Uterus (tissue), 4 donors: ENCODE results near the gene PTPRN2. TPM values are rescaled to one million over a fixed set of nuclear protein-coding genes. Genes with fewer than 3 reads are reported as not detected.

Experiments
- DNase-seq, 2 donors: peaks; one replicate each; pipeline ENCODE4 v3.0.0-alpha.2; 2019 to 2020
- H3K27ac ChIP-seq, 2 donors: fragments of 200-600 bp; sonication (generic); 1 replicate in 1 of 2; 2 replicates in 1 of 2; pipeline ENCODE4 v1.5.1; 2016 to 2018
- H3K27me3 ChIP-seq, 2 donors: fragments of 200-600 bp; sonication (generic); one replicate each; pipeline ENCODE4 v1.5.1; 2018 to 2019; ENCODE audit warnings: control low read depth in 1 of 2
- H3K36me3 ChIP-seq, 2 donors: fragments of 200-600 bp; sonication (generic); one replicate each; pipeline ENCODE4 v1.5.1; 2019; ENCODE audit warnings: control low read depth in 1 of 2
- H3K4me1 ChIP-seq, 2 donors: fragments of 200-600 bp; sonication (generic); one replicate each; pipeline ENCODE4 v1.5.1; 2018 to 2019; ENCODE audit warnings: control low read depth in 1 of 2
- H3K4me3 ChIP-seq, 2 donors: fragments of 200-600 bp; sonication (generic); 1 replicate in 1 of 2; 2 replicates in 1 of 2; pipeline ENCODE4 v1.5.1; 2018 to 2019; ENCODE audit warnings: mild to moderate bottlenecking in 1 of 2
- H3K9me3 ChIP-seq, 2 donors: fragments of 200-600 bp; sonication (generic); one replicate each; pipeline ENCODE4 v1.5.1; 2019; ENCODE audit warnings: control low read depth in 1 of 2
- POLR2A ChIP-seq, 2 donors: fragments of 450-650 bp; IDR thresholded peaks; one replicate each; pipeline ENCODE4 v1.6.1; 2016; ENCODE audit warnings: antibody characterized with exemption in 2 of 2, mild to moderate bottlenecking in 1 of 2, moderate library complexity in 1 of 2
- intact Hi-C: fragments of 100-400 bp; cut with DNase I; formaldehyde crosslinking; loops from one replicate; pipeline ENCODE4 v1.15.1; 2023; ENCODE audit warnings: low total_unique reads
- total RNA-seq, 4 donors: library from RNA; depleted of rRNA in 3 of 4; stranded (reverse); fragments of >200 nt in 3 of 4; gene quantifications; one replicate each; pipeline versions ENCODE4 v1.1.0 to v1.2.4, GENCODE V29; 2014 to 2023
- TF ChIP-seq, protein P1 (sequence below), 4 experiments: fragments of 200-600 bp in 2 of 4; fragments of 450-650 bp in 2 of 4; sonication (generic) in 2 of 4; IDR thresholded peaks; one replicate each; pipeline ENCODE4 v1.5.1; 2016 to 2019; ENCODE audit warnings: antibody characterized with exemption in 4 of 4, mild to moderate bottlenecking in 2 of 4, moderate library complexity in 1 of 4
- donor health status: DM: yes; HTN: yes; CAD: no.

The PTPRN2 gene
- total RNA-seq, 4 donors from 2014 or later = 1.2 to 5.2 (median 2.3) TPM

DNA sequence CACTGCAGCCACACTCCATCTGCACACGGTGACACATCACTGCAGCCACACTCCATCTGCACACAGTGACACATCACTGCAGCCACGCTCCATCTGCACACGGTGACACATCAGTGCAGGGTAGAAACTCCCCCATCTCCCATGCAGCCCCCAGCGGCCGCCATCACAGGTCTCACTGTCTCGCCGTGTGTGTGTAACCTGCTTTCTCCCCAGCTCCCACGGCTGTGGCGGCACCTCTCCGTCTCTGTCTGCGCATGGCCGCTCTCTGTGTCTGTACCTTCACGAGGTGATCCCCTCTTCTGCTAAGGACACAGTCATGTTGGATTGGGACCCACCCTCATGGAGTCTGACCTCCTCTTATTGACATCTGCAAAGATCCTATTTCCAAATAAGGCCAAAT, 527.4 kb downstream of the PTPRN2 start:
- Histone ChIP-seq H3K27me3 (no peaks in the 10 kb centered on the region), H3K4me1 (no peaks in the 10 kb centered on the region), H3K9me3 (no peaks in the 10 kb centered on the region), H3K27ac (no peak overlapping the region), H3K4me3 (no peak overlapping the region), H3K36me3 (no peaks in the 10 kb centered on the region)
- TF ChIP-seq POLR2A (IDR thresholded peaks at IDR 0.05) = no peak
- TF ChIP-seq, protein P1, sequence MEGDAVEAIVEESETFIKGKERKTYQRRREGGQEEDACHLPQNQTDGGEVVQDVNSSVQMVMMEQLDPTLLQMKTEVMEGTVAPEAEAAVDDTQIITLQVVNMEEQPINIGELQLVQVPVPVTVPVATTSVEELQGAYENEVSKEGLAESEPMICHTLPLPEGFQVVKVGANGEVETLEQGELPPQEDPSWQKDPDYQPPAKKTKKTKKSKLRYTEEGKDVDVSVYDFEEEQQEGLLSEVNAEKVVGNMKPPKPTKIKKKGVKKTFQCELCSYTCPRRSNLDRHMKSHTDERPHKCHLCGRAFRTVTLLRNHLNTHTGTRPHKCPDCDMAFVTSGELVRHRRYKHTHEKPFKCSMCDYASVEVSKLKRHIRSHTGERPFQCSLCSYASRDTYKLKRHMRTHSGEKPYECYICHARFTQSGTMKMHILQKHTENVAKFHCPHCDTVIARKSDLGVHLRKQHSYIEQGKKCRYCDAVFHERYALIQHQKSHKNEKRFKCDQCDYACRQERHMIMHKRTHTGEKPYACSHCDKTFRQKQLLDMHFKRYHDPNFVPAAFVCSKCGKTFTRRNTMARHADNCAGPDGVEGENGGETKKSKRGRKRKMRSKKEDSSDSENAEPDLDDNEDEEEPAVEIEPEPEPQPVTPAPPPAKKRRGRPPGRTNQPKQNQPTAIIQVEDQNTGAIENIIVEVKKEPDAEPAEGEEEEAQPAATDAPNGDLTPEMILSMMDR (IDR thresholded peaks at IDR 0.05) = no peak
- intact Hi-C loops = no loop called here
- DNase-seq = no peak

DNA sequence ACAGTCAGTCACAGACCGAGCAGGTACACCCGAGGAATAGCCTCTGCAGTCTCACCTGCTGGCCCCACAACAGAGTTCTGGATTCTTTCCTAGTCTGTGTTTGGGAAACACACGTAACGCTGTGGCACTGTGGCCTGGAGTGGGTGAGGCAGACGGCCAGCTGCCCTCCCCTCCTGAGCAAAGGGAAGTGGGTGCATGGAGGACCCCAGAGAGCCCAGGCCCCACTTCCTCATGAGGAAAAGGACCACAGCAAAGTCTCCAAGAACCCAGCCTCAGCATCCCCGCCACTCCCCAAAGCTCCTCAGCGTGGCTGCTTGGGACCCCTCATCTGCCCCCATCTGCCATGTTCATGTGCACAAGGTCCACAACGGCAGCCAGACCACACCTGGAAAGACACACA, 530.2 kb downstream of the PTPRN2 start:
- Histone ChIP-seq H3K4me3 (no peak overlapping the region), H3K4me1 (no peaks in the 10 kb centered on the region), H3K27ac (no peak overlapping the region), H3K9me3 (no peaks in the 10 kb centered on the region), H3K27me3 (no peaks in the 10 kb centered on the region), H3K36me3 (no peaks in the 10 kb centered on the region)
- intact Hi-C loops = no loop called here
- DNase-seq = no peak
- TF ChIP-seq, protein P1 (IDR thresholded peaks at IDR 0.05) = no peak
- no peak for TF ChIP-seq POLR2A (IDR thresholded peaks at IDR 0.05)

DNA sequence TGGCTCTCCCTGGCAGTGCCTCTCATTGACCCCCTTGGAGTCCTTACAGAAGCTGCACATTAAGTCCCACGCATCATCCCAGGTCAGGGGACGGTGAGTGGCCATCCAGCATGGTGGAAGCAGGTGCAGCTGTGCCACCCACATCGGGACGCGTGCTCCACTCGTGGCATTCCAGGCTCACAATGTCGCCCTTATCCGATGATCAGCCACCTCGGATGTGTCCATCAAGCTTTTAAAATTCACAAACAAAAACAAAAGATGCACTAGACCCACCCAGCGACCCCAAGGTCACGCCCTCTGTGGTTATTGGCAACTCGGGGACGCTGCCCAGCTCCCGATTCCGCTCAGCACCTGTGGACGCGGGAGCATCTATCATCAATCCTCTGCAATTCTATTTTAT, 530.9 kb downstream of the PTPRN2 start:
- Histone ChIP-seq H3K9me3 (no peaks in the 10 kb centered on the region), H3K36me3 (no peaks in the 10 kb centered on the region), H3K27ac (no peak overlapping the region), H3K4me1 (no peaks in the 10 kb centered on the region), H3K27me3 (no peaks in the 10 kb centered on the region), H3K4me3 (no peak overlapping the region)
- intact Hi-C loops = no loop called here
- no peak for TF ChIP-seq POLR2A (IDR thresholded peaks at IDR 0.05)
- TF ChIP-seq, protein P1 (IDR thresholded peaks at IDR 0.05) = no peak
- no peak for DNase-seq

DNA sequence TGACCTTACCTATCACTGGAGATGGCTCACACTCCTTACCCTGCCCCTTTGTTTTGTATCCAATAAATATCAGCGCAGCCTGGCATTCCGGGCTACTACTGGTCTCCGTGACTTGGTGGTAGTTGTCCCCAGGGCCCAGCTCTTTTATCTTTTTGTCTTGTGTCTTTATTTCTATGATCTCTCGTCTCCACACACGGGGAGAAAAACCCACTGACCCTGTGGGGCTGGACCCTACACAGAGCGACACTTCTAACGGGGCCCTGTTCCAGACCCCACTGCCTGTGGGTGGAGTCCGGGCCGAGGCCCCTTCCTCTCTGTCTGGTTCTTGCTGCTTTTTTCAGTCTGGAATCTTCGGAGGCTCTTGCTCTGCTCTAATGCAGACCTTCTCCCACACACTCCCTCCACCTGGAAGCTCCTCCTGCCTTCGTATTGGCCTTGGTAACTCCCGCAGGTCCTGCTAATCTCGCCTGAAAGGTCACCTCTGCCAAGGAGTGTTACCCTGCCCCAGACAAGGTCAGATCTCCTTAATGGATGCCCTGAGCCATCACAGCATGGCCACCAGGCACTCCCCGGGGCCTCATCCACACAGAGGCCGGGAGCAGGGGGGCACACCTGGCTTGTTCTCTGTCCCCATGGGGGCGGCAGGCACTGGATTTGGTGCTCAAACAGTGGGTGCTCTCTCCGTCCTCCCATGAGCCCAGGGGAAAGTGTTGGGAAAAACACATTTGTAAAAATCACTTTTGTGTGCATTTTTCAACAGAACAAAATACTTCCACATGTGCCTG, 531.7 kb downstream of the PTPRN2 start:
- no peak for TF ChIP-seq POLR2A (IDR thresholded peaks at IDR 0.05)
- TF ChIP-seq, protein P1 (IDR thresholded peaks at IDR 0.05) = no peak
- no peaks in the 10 kb centered on the region for H3K36me3 ChIP-seq
- H3K4me1 ChIP-seq = no peaks in the 10 kb centered on the region
- H3K27ac ChIP-seq = no peak overlapping the region
- no peaks in the 10 kb centered on the region for H3K9me3 ChIP-seq
- DNase-seq = no peak
- H3K27me3 ChIP-seq = no peaks in the 10 kb centered on the region
- H3K4me3 ChIP-seq = no peak overlapping the region
- intact Hi-C loops = no loop called here

DNA sequence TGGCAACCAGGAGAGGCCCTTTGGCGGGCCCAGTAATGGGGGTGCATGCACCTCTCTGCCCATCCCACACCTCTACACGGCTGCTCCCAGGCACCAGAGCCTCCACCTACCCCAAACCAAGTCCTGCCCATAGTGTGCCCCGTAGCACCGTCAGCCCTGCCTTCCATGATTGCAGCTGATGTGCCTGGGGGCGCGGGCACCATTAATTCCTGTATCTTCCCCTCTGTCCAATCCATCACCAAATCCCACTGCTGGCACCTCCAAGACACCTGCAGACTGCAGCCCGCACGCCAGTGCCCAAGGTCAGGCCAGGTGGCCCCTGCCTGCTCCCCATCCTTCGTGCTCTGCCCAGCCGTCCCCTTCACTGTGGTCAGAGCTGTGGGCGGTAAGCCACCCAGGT, 533.0 kb downstream of the PTPRN2 start:
- Histone ChIP-seq H3K4me1 (no peaks in the 10 kb centered on the region), H3K27ac (no peak overlapping the region), H3K9me3 (no peaks in the 10 kb centered on the region), H3K4me3 (no peak overlapping the region), H3K27me3 (no peaks in the 10 kb centered on the region), H3K36me3 (no peaks in the 10 kb centered on the region)
- no peak for DNase-seq
- intact Hi-C loops = no loop called here
- TF ChIP-seq, protein P1 (IDR thresholded peaks at IDR 0.05) = no peak
- TF ChIP-seq POLR2A (IDR thresholded peaks at IDR 0.05) = no peak
